GM18870 (cell line): ENCODE measurements around the gene HS6ST2.

Experiments used
- ATAC-seq: cut with Tn5 transposase; IDR thresholded peaks from one replicate; pipeline ENCODE4 v1.9.1; 2021; ENCODE audit warnings: moderate library complexity; ENCODE audit not compliant: unreplicated experiment

Gene HS6ST2

DNA sequence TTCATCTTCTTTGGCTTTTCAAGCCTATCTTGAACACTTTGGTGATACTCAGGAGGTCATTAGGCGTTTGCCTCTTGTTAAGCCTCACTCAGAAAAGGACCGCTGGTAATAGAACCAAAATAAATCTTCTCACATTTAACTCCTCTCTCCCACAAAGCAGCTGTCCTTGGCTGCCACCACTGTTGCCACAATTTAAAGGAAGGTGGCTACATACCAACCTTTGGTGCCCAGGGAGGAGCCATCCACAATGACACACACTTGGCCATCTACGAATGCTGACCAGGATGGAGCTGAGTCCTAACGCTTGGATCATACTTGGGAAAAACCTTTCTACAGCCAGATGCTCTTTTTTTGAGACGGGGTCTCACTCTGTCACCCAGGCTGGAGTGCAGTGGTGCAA lies 210.2 kb downstream of the HS6ST2 start:
- ATAC-seq, result no peak

DNA sequence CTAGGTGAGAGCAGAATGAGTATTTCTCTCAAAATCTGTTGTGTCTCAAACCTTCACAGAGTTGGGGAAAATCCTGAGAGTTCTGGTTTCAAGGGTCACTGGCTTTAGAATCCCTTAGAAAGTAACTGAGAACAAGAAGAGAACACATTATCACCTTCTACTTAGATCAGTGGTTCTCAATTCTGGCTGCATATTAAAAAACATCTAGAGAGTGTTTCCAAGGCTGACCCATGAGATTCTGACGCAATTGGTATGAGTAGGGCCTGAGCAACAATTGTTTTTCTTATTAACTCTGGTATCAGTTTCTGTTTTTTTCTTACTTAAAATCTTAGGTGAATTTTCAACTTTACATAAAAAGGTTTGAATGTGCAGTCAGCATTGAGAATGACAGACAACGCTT lies 212.8 kb downstream of the HS6ST2 start:
- ATAC-seq, result no peak

DNA sequence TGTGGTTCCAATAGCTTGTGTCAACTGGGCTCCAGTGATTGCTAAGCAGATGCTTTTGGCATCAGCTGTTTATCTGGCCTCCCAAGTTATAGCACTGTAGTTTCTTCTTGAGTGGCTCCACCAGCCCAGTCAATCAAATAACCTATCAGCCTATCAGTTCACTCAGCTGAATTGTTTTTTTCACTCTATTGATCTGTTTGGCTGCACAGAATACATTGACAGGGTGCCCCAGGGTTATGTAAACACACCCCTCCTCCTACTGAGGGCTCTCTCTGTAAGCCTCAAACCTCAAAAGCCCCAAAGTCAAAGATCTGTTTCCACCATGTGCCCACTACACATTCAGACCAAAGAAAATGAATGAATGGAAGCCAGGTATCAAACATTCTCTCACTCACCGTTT lies 214.0 kb downstream of the HS6ST2 start:
- no peak for ATAC-seq

GRCh38 chrX:132743086-132743485 lies 215.3 kb downstream of the HS6ST2 start:
- no peak for ATAC-seq

DNA sequence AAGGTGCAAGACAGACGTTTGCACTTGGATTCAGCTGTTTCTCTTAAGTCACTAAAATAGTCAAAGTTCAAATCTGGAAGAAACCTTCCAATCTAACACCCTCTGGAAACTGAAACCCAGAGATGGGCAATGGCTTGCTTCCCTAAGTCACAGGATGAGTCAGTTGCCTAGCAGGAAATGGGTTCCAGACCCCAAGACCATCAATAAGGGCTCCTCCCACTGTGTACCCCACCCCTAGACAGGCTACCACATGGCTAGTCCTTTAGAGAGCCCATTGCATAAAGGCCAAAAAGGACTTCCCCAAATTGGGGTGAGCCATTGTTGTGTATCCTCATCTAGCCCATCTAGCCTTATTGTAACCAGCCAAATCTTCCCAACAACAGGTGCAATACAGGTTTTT lies 216.2 kb downstream of the HS6ST2 start:
- ATAC-seq, result no peak

GRCh38 chrX:132741689-132742088 lies 216.7 kb downstream of the HS6ST2 start:
- no peak for ATAC-seq

DNA sequence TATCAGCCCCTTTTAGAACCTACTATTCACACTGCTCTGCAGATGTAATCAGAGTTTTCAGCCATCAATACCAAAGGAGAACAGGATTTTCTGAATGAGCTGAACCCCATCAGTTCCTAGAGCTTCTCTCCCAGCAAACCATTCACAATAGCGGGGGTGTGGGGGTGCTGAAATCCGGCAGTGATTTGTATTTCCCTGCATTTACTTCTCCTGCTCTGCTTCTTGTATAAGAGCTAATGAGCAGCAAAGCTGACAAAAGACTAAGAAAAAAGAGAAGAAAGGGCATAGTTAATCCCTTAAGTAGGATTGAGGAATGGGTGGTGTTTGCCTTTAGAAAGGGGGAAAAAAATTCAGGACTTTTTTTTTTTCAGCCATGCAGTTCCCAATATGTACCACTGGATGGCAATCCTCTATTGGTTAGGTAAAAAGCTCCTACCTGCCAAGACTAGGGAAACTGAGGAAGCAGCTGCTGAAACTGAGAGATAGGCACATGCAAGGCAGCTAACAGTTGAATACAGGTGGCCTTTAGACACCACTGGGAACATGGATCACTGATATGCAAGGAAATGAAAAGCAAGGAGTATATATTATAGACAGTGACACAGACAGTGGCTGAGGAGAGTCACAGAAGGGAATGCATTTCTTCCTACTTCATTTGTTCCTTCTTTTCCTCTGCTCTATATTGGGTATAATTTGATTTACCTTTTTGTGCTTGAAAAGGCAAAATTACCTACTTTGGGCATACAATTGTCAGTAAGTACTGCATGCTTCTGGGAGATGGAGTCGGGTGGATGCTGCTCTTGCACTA lies 217.9 kb downstream of the HS6ST2 start:
- no peak for ATAC-seq

DNA sequence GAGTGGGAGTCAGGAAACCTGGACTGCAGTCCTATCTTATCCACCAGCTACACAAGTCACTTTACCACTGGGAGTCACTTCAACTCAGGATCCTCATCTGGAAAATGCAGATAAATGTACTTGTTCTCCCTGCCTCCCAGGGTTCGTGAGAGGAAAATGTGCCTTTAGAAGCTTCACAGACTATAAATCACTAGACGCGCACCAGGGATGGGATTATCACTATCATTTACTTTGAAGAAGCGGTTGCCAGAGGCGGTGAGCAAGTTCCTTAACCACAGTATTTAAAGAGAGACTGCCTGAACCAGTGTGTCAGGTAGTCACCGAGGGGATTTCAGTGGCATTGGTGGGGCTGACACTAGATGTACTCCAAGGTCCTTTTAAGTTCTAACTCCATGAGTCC lies 219.5 kb downstream of the HS6ST2 start:
- no peak for ATAC-seq

GRCh38 chrX:132737743-132738142 lies 220.7 kb downstream of the HS6ST2 start:
- ATAC-seq, result peak; percentile 64

GRCh38 chrX:132732236-132732635 lies 226.2 kb downstream of the HS6ST2 start:
- no peak for ATAC-seq

DNA sequence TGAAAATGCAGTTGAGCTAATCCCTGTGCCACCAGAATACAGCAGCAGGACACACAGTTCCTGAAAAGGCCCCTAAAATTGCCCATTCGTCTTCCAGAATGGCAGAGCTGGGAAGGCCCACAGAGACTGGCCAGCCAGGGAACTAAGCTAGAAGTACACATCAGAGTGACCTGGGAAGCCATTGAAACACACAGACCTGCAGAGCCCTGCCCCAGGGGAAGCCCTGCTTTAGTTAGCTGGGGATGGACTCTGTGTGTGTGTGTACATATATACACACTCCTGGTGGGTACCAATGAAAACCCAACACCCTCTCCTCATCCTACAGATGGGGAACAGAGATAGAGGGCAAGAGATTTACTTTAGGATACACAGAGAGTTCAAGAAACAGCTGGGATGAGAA lies 227.7 kb downstream of the HS6ST2 start:
- ATAC-seq, result no peak

DNA sequence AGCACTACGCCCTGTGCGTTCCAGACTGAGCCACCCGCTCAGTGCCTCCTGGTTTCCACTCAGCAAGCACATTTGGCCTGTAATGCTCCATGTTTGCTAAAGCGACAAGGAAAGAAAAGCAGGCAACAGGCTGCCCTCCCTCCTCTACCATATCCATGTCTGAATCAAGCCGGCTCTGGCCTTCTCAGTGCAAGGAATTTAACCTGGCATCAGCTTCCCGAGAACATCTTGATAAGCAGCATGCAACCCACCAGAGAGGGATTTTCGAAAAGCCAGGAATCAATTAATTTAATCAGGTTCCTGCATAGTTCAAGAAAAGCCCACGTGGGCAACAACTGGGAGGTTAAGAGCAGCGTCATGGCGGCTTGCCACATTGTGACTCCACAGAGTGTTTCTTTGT lies 228.2 kb downstream of the HS6ST2 start:
- ATAC-seq, result no peak

- ATAC-seq, result no peak
These were observed 230.1 kb downstream of the HS6ST2 start for GRCh38 chrX:132728296-132728695.

GRCh38 chrX:132718431-132718958 lies 239.9 kb downstream of the HS6ST2 start:
- ATAC-seq, result no peak

GRCh38 chrX:132716006-132716405 lies 242.4 kb downstream of the HS6ST2 start:
- ATAC-seq, result no peak

GRCh38 chrX:132714913-132715312 lies 243.5 kb downstream of the HS6ST2 start:
- no peak for ATAC-seq

DNA sequence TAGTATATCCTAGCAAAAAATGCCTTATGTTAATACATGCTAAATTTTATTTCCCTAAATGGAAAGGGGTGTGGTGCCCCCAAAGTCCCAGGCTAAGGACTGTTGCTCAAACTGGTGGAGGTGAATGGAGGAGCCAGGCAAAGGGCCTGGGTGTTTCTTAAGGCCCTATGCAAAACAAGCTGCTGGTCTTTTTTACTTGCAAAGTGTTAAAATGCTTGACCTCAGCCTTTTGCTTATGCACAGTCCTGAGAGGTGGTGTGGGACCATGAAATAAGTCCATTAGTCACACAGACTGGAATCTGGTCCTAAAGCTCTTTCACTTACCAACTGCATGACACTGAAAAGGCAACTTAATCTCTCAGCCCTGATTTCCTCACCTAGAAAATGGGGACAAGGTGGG lies 246.1 kb downstream of the HS6ST2 start:
- no peak for ATAC-seq

GRCh38 chrX:132710656-132711155 lies 247.7 kb downstream of the HS6ST2 start:
- ATAC-seq, result no peak

GRCh38 chrX:132708529-132708928 lies 249.9 kb downstream of the HS6ST2 start:
- no peak for ATAC-seq

GRCh38 chrX:132704769-132705168 lies 253.7 kb downstream of the HS6ST2 start:
- no peak for ATAC-seq

DNA sequence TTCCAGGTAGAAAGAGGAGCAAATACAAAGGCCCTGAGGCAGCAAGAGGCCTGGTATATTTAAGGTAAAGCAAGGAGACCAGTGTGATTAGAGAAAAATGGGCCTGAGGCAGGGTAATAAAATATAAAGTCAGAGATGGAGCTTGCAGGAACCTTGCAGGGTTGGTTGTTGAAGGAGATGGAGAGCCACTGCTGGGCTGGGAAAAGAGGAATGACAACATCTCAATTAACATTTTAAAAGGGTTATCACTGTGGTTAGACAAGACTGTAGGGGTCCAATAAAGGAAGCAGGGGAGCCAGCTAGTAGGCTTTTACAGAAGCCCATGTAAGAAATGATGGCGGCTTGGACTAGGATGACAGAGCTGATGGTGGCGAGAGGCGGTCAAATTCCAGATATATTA lies 264.0 kb downstream of the HS6ST2 start:
- ATAC-seq, result no peak

DNA sequence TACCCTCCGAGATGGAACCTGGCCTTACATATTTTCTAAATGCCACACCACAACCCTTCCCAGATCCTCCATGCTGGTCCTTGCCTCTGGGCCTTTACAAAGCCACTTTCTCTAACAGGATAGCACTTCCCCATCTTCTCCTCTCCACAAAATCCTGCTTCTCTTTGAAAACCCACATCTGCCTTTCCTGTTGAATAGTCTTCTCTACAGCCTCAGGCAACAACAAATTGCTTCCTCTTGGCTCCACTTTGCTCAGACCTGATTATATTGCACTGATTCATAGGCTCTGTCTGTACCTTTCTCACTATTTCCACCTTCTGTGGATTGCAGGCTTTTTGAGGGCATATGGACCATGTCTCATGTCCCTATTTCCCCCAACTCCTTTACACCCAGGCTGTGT lies 265.9 kb downstream of the HS6ST2 start:
- no peak for ATAC-seq

- no peak for ATAC-seq
These were observed 266.4 kb downstream of the HS6ST2 start for GRCh38 chrX:132692066-132692465.
